ENCODE results near the gene KCNG2.
"Not testable (repeated sequence)": the region's sequence is repeated elsewhere in the genome, so short reads cannot be mapped to it uniquely, and the experiment has no call there.

Gene KCNG2

GRCh38 chr18:79871026-79871390 is 73.3 kb downstream of the KCNG2 start:
- DNase-seq (ENCODE audit: low spot score), result no peak

- no peak for DNase-seq (ENCODE audit: low spot score)
These were observed 73.8 kb downstream of the KCNG2 start for GRCh38 chr18:79871481-79872091.

DNA sequence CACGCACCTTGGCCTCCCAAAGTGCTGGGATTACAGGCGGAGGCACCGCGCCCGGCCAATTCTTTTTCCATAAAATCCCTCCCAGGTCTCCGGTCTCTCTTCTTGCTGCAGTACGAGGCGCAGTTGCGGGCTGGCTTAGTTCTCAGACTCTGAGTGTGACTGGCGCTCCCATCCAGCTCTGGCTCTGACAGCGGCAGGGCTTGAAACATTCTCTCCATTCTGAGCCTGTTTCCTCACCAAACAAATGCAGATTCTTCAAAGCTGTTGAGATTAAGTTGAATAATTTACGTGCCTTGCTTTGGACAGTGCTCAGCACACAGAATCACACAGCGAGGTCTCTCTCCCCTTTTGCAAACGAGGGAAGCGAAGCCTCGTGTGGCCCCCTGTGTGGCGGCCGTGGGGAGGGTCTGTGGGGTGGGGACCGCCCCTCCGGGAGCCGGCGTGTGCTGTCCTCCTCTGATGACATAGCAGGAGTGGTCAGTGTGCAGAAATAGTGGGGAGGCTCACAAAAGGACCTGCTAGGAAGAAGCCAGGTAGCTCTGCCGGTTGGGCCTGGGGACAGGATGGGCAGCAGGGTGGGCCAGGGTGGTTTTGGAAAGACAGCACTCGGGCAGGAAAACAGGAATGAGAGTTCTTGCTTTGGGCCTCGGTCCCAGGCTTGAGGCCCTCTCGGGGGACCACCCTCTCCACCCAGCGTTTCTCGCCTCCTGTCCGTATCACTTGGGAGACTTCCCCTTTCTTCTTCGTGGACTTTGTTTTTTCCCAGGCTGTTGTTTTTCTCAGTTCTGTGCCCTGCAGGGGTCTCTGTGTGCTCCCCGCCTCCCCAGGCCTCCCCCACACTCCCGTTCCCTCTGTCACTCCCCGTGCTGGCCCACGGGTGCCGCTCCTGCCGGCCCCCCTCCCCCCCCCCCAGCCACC is 75.0 kb downstream of the KCNG2 start:
- no peak for DNase-seq (ENCODE audit: low spot score)

- no peak for DNase-seq (ENCODE audit: low spot score)
These were observed 75.8 kb downstream of the KCNG2 start for GRCh38 chr18:79873449-79874110.

- DNase-seq (ENCODE audit: low spot score), result no peak
These were observed 77.1 kb downstream of the KCNG2 start for GRCh38 chr18:79874553-79875530.

GRCh38 chr18:79875531-79875919 is 77.8 kb downstream of the KCNG2 start:
- DNase-seq (ENCODE audit: low spot score), result no peak

DNA sequence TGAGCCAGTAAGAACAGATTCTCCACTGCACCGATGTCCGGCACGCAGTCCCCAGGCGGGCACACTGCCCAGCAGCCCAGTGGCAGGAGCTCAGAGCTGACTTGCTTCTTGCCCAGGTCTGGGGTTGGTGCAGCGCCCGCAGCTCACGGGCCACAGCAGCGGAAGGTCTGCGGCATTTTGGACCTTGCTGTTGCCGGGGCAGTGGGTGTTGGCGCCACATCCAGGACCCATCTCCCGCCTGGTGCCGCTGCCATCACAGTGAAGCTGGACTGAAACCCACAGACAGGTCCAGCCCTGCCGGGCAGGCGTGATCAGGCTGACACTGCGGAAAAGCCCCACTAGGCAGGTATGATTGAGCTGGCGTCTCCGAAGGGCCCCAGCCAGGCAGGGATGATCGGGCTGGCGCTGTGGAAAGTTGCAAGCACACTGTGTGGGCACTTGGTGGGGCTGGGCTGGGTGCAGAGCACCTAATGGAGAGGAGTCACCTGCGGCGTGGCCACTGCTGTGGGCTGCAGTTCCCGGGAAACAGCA is 78.3 kb downstream of the KCNG2 start:
- no peak for DNase-seq (ENCODE audit: low spot score)

GRCh38 chr18:79876497-79876896 is 78.8 kb downstream of the KCNG2 start:
- no peak for DNase-seq (ENCODE audit: low spot score)

GRCh38 chr18:79877163-79878091 is 79.7 kb downstream of the KCNG2 start:
- DNase-seq (ENCODE audit: low spot score), result no peak

- not testable (repeated sequence) for DNase-seq (ENCODE audit: low spot score)
These were observed 80.5 kb downstream of the KCNG2 start for GRCh38 chr18:79878246-79878645.

DNA sequence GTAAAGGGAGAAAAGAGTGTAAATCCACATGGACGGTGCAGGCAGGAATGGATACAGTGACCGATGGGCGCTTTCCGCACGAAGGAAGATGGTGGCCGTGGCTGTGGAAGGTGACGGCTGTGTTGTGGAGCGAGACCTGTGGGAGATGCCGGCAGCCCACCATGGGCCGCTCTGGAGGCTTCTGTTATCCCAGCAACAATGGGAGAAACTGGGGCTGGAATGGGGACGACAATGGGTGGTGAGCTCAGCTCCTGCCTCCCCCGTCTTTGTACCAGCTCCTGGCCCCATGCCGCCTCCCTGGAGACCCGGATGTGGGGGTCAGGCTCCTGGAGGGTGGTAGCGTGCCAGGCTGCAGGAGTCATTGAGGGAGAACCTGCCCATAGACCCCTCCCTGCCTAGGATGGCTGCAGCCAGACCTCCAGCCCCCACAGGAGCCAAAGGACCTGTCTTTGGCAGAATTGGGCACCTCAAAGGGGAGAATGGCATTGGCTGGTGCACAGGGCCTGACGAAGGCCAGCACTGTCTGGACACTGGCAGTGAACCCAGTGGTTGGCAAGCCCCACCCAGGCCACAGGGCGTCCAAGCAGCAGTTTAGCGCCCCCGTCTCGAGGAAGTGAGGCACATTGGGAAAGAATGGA is 81.1 kb downstream of the KCNG2 start:
- no peak for DNase-seq (ENCODE audit: low spot score)

- no peak for DNase-seq (ENCODE audit: low spot score)
These were observed 81.8 kb downstream of the KCNG2 start for GRCh38 chr18:79879566-79879965.

DNA sequence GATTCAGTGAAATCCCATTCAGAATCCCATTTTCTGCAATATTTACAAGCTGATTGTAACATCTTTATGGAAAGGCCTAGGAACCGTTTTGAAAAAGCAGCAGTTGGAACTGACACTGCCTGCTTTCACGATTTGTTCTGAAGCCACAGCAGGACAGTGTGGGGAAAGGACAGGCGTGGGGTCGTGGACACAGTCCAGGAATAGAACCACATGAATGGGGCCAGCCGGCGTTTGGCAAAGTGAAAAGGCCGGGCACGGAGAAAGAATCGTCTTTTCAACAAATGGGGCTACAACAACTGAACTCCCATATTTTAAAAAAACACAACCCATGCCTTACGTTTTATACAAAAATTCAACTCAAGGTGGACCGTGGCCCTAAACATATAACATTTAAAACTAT is 84.0 kb downstream of the KCNG2 start:
- DNase-seq (ENCODE audit: low spot score), result no peak

DNA sequence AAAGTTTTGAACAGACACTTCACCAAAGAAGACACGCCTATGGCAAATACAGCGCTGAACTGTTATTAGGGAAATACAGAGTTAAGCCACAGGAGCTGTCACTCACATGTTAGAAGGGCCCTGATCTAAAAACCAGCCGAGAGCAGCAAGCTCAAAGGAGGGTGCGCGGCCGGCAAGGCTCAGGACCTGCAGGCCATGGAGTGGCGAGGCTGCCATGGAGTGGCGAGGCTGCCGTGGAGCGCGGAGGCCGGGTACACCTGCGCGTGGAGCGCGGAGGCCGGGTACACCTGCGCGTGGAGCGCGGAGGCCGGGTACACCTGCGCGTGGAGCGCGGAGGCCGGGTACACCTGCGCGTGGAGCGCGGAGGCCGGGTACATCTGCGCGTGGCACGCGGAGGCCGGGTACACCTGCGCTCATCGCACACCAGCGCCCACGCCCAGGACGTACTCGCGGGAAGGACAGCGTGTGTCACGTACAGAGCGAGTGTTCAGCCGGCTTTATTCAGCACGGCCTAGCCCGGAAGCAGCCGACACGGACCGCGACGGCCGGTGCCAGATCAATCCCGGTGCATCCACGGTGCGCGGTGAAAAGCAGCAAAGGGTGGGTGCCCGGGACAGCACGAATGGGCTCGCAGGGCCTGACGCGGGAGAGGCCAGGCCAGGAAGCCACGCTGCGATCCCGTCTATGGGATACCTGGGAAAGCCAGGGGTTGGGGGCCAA is 84.9 kb downstream of the KCNG2 start:
- DNase-seq (ENCODE audit: low spot score), result no peak

DNA sequence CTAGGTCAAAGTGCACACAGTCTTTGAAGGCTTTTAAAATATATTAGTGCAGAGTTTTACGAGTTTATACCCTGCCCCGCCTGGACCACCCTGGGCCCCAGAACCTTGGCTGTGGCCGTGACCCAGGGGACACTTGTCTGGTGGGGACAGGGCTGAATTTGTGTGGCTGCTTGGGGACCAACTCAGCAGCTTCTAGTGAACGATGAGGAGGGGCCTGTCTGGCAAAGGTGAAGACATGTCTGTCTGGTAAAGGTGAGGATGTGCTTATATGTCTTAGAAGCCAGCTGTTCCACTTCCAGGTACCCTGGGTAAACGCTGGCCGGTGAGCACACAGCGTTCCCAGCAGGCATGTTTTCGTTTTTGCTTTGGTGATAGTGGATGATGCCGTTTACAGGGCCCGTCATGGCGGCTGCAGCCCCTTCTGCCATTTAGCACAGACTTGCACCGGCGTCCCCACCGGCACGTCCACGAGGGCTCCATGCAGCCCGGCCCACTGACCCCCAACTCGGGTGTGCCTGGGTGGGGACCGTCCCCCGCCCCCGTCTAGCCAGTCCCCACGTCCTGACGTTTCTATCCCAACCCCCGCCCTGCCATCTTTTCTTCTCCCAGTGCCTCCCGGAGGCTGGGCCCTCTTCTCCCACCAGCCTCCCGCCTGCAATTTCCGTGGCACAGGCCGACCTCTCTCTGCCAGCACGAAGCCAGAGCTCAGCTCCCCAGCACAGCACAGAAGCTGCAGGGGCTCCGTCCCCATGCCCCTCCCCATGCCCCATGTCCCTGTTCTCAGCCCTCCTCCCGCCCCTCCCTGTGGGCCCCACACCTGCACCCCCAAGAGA is 85.9 kb downstream of the KCNG2 start:
- DNase-seq (ENCODE audit: low spot score), result no peak

GRCh38 chr18:79884294-79884962 is 86.7 kb downstream of the KCNG2 start:
- DNase-seq (ENCODE audit: low spot score), result no peak

DNA sequence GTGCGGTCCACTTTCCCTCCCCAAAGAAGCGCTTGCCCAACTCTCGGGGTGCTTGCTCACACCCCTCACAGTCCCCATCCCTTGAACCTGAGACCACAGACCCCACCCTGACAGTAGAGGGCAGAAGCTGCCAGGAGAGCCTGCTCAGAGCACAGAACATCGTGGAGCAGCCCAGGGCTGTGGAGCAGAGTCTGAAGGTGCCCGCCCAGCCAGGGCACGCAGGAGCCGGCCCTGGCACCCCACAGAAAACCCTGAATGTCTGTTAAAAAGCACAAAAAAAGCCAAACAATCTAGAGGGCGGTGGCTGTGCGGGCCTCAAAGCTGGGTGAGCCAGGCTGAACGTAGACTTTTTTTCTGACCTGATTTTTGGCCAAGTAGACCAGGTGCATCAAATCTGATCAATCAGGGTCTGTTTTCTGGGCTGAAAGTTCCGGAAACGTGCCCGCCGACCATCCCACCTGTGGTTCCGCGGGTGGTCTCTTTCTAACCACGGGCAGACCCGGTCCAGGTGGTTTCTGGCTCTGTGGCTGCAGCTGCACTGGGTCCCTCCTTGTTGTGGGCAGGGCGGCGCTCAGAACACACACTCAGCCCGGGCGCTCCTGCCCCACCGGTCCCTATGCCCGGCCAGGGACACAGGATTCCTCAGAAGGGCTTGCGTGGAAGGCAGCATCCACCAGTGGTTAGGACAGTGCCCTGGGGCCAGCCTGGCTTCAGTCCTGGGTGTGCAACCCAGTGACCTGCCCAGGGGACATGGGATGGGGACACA is 87.4 kb downstream of the KCNG2 start:
- no peak for DNase-seq (ENCODE audit: low spot score)

All from AG08395 (cell line).